Natural killer cell treated with Interleukin-12 subunit alpha and Interleukin-12 subunit beta and Interleukin-15 and Interleukin-18, amount 100 ng/mL, for 72 hours (primary cell): Measurements from ENCODE around the gene CCDC91. TPM values are rescaled to one million over a fixed set of nuclear protein-coding genes. Genes with fewer than 3 reads are reported as not detected.

Source experiments
- ATAC-seq, 2 donors: fragments of 150-1000 bp; cut with Tn5 transposase in 1 of 2; sonication (Bioruptor Pico), chemical (Tn5 transposase) in 1 of 2; 2 replicates each; pipeline ENCODE4 v1.10.0; 2021
- DNase-seq: peaks from one replicate; pipeline ENCODE4 v3.0.0; 2022; ENCODE audit warnings: low spot score
- H3K27ac Mint-ChIP-seq, 2 donors: 1 replicate in 1 of 2; 2 replicates in 1 of 2; pipeline ENCODE4 v1.8.0; 2022; ENCODE audit warnings: mixed read lengths in 2 of 2, mild to moderate bottlenecking in 1 of 2, moderate library complexity in 1 of 2
- H3K27me3 Mint-ChIP-seq, 2 donors: 1 replicate in 1 of 2; 2 replicates in 1 of 2; pipeline ENCODE4 v1.8.0; 2022; ENCODE audit warnings: mixed read lengths in 2 of 2
- H3K36me3 Mint-ChIP-seq: one replicate; pipeline ENCODE4 v1.8.0; 2022; ENCODE audit warnings: mixed read lengths
- H3K4me1 Mint-ChIP-seq, 2 donors: 1 replicate in 1 of 2; 2 replicates in 1 of 2; pipeline ENCODE4 v1.8.0; 2022; ENCODE audit warnings: low read depth in 2 of 2, mixed read lengths in 2 of 2, mild to moderate bottlenecking in 1 of 2
- H3K4me3 Mint-ChIP-seq: one replicate; pipeline ENCODE4 v1.8.0; 2022; ENCODE audit warnings: mixed read lengths
- H3K9me3 Mint-ChIP-seq: 2 replicates; pipeline ENCODE4 v1.8.0; 2022; ENCODE audit warnings: mixed read lengths
- total RNA-seq, 2 donors: library from RNA; stranded (reverse); gene quantifications; one replicate each; pipeline ENCODE4 v1.2.3, GENCODE V29; 2022

The CCDC91 gene
- total RNA-seq, 2 donors from 2014 or later: 21.7 to 44.6 TPM

- Mint-ChIP-seq H3K9me3 (no peaks in the 10 kb centered on the region), H3K4me1 (peaks cover 7 to 9% of the 10 kb centered on the region in 2 donors), H3K4me3 (no peak overlapping the region), H3K27ac (no peak overlapping the region), H3K36me3 (peaks cover 11% of the 10 kb centered on the region), H3K27me3 (no peaks in the 10 kb centered on the region)
- ATAC-seq: no peak
- no peak for DNase-seq
Measured at GRCh38 chr12:28383368-28383767, 193.1 kb downstream of the CCDC91 start.

DNA sequence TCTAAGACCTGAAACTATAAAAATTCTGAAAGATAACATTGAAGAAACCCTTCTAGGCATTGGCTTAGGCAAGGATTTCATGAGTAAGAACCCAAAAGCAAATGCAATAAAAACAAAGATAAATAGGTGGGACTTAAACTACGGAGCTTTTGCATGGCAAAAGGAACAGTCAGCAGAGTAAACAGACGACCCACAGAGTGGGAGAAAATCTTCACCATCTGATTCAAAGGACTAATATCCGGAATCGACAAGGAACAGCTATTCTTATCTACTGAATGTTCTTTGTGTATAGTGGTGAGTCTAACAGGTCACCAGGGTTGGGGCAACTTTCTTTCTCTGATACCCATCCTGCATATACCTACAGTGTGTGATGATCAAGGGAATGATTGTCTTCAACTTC, 198.6 kb downstream of the CCDC91 start:
- Mint-ChIP-seq H3K4me3 (no peak overlapping the region), H3K9me3 (no peaks in the 10 kb centered on the region), H3K4me1 (no peaks in the 10 kb centered on the region), H3K27ac (no peak overlapping the region), H3K36me3 (peaks cover 6% of the 10 kb centered on the region), H3K27me3 (no peaks in the 10 kb centered on the region)
- ATAC-seq (no peak), DNase-seq (no peak)

DNA sequence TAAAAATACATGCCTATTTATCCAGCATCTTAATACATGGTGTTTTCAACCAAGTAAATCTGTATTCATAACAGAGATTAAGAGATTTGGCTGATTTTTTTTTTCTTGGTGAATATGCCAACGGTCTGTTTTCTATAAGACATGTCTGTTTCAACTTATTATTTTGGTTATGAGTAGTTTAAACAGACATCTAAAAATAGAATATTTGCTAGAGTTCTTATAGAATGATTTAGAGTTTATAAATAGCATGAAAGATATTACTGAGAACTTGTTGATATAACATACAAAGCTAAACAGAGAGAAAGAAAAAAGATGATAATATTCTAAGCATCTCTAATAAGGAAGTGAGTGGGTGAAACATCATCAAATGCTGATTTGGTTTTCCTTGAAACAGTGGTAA, 199.9 kb downstream of the CCDC91 start:
- Mint-ChIP-seq H3K36me3 (peaks cover 8% of the 10 kb centered on the region), H3K27ac (no peak overlapping the region), H3K4me1 (no peaks in the 10 kb centered on the region), H3K9me3 (no peaks in the 10 kb centered on the region), H3K27me3 (no peaks in the 10 kb centered on the region), H3K4me3 (no peak overlapping the region)
- DNase-seq: no peak
- no peak for ATAC-seq

DNA sequence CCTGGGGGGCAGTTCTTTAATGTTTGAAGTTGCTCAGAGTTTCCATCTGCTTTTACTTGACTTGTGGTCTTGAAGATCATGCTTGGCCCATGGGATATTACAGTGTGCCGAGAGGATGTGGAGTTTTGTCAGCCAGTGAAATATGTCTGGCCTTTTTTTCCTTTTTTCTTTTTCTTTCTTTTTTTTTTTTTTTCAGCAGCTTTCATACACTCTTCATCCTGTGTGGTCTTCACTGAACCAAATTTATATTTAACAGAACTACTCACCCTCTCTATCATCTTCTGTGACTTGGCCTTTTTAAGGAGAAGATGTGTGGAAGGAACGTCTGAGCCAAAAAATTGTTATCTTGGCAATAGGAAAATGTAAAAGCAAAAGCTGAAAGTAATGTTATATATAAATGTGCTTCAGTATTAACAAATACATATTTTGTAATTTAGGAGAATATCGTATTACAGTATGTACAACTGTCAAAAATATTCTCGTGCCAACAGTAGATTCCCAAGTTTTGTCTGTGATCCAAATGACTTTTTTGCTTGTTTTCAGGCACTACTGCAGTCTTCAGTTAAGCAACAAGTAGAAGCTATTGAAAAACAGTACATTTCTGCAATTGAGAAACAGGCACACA, 200.6 kb downstream of the CCDC91 start:
- Mint-ChIP-seq H3K9me3 (no peaks in the 10 kb centered on the region), H3K27me3 (no peaks in the 10 kb centered on the region), H3K36me3 (peaks cover 11% of the 10 kb centered on the region), H3K4me1 (no peaks in the 10 kb centered on the region), H3K27ac (no peak overlapping the region), H3K4me3 (no peak overlapping the region)
- no peak for ATAC-seq
- DNase-seq: no peak

DNA sequence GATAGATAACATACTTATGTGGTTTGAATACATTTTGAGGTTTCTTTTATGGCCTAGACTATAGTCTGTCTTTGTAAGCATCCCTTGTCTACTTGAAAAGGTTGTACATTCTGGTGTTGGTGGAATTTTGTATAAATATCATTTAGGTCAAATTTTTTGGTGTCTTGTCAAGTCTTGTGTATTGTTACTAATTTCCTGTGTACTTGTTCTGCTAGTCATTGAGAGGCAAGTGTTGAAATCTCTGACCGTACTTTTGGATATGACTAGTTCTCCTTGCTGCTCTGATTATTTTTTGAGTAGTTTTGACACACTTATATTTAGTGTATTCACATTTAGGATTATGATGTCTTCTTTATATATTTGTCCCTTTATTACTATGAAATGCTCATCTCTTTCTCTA, 219.6 kb downstream of the CCDC91 start:
- DNase-seq (no peak), ATAC-seq (no peak)
- Mint-ChIP-seq H3K4me3 (no peak overlapping the region), H3K27ac (no peak overlapping the region), H3K27me3 (no peaks in the 10 kb centered on the region), H3K36me3 (peaks cover 23% of the 10 kb centered on the region), H3K9me3 (peaks cover 3% of the 10 kb centered on the region), H3K4me1 (peaks cover 5 to 14% of the 10 kb centered on the region in 2 donors)

DNA sequence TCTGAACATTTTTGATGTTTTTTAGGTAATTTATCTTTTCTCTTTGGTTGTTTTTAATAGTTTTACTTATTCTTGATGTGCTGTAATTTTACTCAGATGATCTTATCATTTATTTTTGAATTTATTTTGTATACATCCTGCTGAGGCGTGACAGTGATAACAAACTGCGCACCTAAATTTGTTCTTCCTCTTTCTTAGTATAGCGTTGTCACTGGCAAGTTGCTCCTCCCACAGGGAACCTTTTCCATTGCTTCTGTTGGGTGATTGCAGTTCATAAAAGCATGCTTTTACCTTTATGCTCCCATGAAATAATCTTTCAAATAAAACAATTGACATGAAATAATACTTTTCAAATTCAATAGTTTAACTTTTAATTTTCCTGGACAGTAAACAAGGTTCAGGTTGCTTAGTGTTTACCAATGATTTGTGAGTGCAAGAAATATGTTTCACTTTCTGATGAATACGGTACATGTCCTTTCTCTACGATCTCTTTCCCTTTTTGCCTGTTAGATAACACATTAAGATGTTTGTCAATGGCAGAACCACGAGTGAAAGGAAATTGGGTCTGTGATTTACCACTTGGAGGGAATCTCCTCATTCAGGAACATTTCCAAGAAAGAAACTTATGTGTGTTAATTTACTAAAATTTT, 223.3 kb downstream of the CCDC91 start:
- Mint-ChIP-seq H3K4me3 (peak overlapping the region; percentile 23), H3K27me3 (no peaks in the 10 kb centered on the region), H3K27ac (peak overlapping the region in 1 of 2 donors; percentile 39), H3K9me3 (no peaks in the 10 kb centered on the region), H3K36me3 (peaks cover 14% of the 10 kb centered on the region), H3K4me1 (peaks cover 5 to 14% of the 10 kb centered on the region in 2 donors)
- ATAC-seq (no peak), DNase-seq (no peak)

DNA sequence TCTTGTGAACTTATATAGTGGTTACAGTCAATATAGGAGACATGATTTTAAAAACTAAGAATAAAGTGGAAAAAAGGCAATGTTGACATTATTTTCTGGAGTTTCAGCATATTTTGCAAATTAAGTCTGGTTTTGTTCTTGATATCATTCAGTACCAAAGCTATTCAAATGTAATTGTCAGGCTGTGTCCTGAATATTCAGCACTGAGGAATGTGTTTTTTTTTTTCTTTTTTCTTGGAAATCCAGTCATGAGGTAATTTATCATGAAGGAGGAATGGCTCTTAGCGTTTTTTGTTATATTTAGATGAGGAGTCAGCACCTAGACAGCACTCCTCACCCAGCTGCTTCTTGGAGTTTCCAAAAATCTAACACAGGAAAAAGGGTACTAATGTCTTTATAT, 225.5 kb downstream of the CCDC91 start:
- no peaks in the 10 kb centered on the region for H3K27me3 Mint-ChIP-seq

GRCh38 chr12:28421374-28421773, 231.1 kb downstream of the CCDC91 start:
- no peak overlapping the region for H3K27ac Mint-ChIP-seq
- H3K36me3 Mint-ChIP-seq: peaks cover 7% of the 10 kb centered on the region
- H3K4me3 Mint-ChIP-seq: no peak overlapping the region
- peaks cover 0 to 7% of the 10 kb centered on the region in 2 donors for H3K4me1 Mint-ChIP-seq
- H3K9me3 Mint-ChIP-seq: peaks cover 2% of the 10 kb centered on the region
- ATAC-seq (no peak), DNase-seq (no peak)
- no peaks in the 10 kb centered on the region for H3K27me3 Mint-ChIP-seq

More for the DNA sequence above, 225.5 kb downstream of the CCDC91 start:
- Mint-ChIP-seq H3K9me3 (no peaks in the 10 kb centered on the region), H3K27ac (no peak overlapping the region), H3K36me3 (peaks cover 14% of the 10 kb centered on the region), H3K4me1 (peaks cover 5 to 9% of the 10 kb centered on the region in 2 donors), H3K4me3 (no peak overlapping the region)
- ATAC-seq: no peak
- DNase-seq: no peak

DNA sequence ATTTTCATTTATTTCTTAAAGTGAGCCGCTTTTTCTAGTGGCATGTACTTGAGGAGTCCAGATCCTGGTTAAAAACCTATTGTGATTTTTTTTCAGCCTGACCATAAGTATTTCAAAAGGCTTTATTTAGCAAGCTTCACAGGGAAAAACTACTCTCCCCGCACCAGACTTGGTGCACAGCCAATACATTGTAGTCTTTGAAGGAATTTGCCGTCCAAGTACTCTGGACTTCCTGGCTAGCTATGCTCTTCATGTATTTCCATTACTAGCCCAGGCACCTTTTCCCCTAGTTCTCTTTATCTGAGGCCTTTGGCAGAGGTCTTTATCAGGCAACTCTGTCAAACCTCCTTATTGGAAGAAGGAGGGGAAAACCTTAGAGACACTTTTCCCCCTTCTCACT, 234.7 kb downstream of the CCDC91 start:
- ATAC-seq (no peak), DNase-seq (no peak)
- Mint-ChIP-seq H3K9me3 (peaks cover 2% of the 10 kb centered on the region), H3K27me3 (no peaks in the 10 kb centered on the region), H3K4me1 (peaks cover 0 to 8% of the 10 kb centered on the region in 2 donors), H3K27ac (no peak overlapping the region), H3K4me3 (no peak overlapping the region), H3K36me3 (peaks cover 7% of the 10 kb centered on the region)

GRCh38 chr12:28425526-28425925, 235.3 kb downstream of the CCDC91 start:
- peaks cover 0 to 8% of the 10 kb centered on the region in 2 donors for H3K4me1 Mint-ChIP-seq
- DNase-seq (no peak), ATAC-seq (no peak)
- H3K36me3 Mint-ChIP-seq: peaks cover 7% of the 10 kb centered on the region
- no peak overlapping the region for H3K4me3 Mint-ChIP-seq
- peaks cover 2% of the 10 kb centered on the region for H3K9me3 Mint-ChIP-seq
- H3K27me3 Mint-ChIP-seq: no peaks in the 10 kb centered on the region
- no peak overlapping the region for H3K27ac Mint-ChIP-seq

- Mint-ChIP-seq H3K9me3 (no peaks in the 10 kb centered on the region), H3K27ac (no peak overlapping the region), H3K36me3 (no peaks in the 10 kb centered on the region), H3K4me1 (peaks cover 0 to 8% of the 10 kb centered on the region in 2 donors), H3K27me3 (no peaks in the 10 kb centered on the region), H3K4me3 (no peak overlapping the region)
- DNase-seq (no peak), ATAC-seq (no peak)
Measured at GRCh38 chr12:28427046-28427445, 236.8 kb downstream of the CCDC91 start.

- H3K36me3 Mint-ChIP-seq: no peaks in the 10 kb centered on the region
- DNase-seq: no peak
- peaks cover 2 to 6% of the 10 kb centered on the region in 2 donors for H3K4me1 Mint-ChIP-seq
- no peak overlapping the region for H3K4me3 Mint-ChIP-seq
- H3K27ac Mint-ChIP-seq: no peak overlapping the region
- H3K9me3 Mint-ChIP-seq: no peaks in the 10 kb centered on the region
- no peaks in the 10 kb centered on the region for H3K27me3 Mint-ChIP-seq
- ATAC-seq: no peak
Measured at GRCh38 chr12:28440081-28440608, 249.9 kb downstream of the CCDC91 start.

DNA sequence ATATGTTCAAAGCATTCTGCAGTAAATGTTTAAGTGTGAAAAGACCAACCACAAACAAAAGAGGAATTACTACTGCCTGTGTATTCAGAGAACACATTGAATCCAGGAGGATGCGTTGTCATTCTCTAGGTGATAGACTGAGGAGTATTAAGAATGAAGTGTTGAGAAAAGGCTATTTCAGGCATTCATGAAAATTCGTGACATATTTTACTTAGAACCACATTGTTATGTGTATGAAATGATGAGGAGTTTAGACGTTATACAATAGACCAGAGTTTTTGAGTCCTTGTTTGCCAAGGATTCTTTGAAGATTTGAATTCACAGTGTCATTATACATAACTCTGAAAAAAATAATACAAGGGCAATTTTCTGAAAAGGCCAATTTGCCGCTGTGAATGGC, 251.8 kb downstream of the CCDC91 start:
- Mint-ChIP-seq H3K4me3 (no peak overlapping the region), H3K27ac (no peak overlapping the region), H3K4me1 (peaks cover 0 to 2% of the 10 kb centered on the region in 2 donors), H3K27me3 (no peaks in the 10 kb centered on the region), H3K9me3 (no peaks in the 10 kb centered on the region), H3K36me3 (no peaks in the 10 kb centered on the region)
- DNase-seq (no peak), ATAC-seq (no peak)

DNA sequence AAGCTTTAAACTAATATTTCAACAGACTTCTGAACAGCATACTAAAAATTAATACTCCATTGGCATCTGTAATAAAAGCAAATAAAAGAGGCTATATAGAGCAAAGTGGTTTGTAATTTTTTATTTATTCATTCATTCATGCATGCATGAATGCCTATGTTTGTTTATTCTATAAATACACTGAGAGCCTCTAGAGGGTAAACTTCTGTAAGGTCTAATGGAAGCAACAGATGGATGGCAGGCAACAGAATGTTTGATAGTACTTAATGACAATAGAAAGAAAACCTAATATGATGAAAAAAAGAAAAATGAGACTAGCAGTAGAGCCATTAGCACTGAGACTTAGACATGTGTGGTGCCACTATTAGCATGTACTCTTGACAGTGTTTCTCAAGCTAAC, 253.1 kb downstream of the CCDC91 start:
- H3K9me3 Mint-ChIP-seq: no peaks in the 10 kb centered on the region
- H3K4me3 Mint-ChIP-seq: no peak overlapping the region
- ATAC-seq: no peak
- no peaks in the 10 kb centered on the region for H3K27me3 Mint-ChIP-seq
- H3K4me1 Mint-ChIP-seq: no peaks in the 10 kb centered on the region
- DNase-seq: no peak
- H3K27ac Mint-ChIP-seq: no peak overlapping the region
- H3K36me3 Mint-ChIP-seq: no peaks in the 10 kb centered on the region
